Uterus (tissue), 4 donors: ENCODE measurements around the gene GREB1. TPM values are rescaled to one million over a fixed set of nuclear protein-coding genes. Genes with fewer than 3 reads are reported as not detected.

Experiments
- DNase-seq, 2 donors: peaks; one replicate each; pipeline ENCODE4 v3.0.0-alpha.2; 2019 to 2020
- H3K27ac ChIP-seq, 2 donors: fragments of 200-600 bp; sonication (generic); 1 replicate in 1 of 2; 2 replicates in 1 of 2; pipeline ENCODE4 v1.5.1; 2016 to 2018
- H3K27me3 ChIP-seq, 2 donors: fragments of 200-600 bp; sonication (generic); one replicate each; pipeline ENCODE4 v1.5.1; 2018 to 2019; ENCODE audit warnings: control low read depth in 1 of 2
- H3K36me3 ChIP-seq, 2 donors: fragments of 200-600 bp; sonication (generic); one replicate each; pipeline ENCODE4 v1.5.1; 2019; ENCODE audit warnings: control low read depth in 1 of 2
- H3K4me1 ChIP-seq, 2 donors: fragments of 200-600 bp; sonication (generic); one replicate each; pipeline ENCODE4 v1.5.1; 2018 to 2019; ENCODE audit warnings: control low read depth in 1 of 2
- H3K4me3 ChIP-seq, 2 donors: fragments of 200-600 bp; sonication (generic); 1 replicate in 1 of 2; 2 replicates in 1 of 2; pipeline ENCODE4 v1.5.1; 2018 to 2019; ENCODE audit warnings: mild to moderate bottlenecking in 1 of 2
- H3K9me3 ChIP-seq, 2 donors: fragments of 200-600 bp; sonication (generic); one replicate each; pipeline ENCODE4 v1.5.1; 2019; ENCODE audit warnings: control low read depth in 1 of 2
- CTCF ChIP-seq, 4 experiments: fragments of 200-600 bp in 2 of 4; fragments of 450-650 bp in 2 of 4; sonication (generic) in 2 of 4; IDR thresholded peaks; one replicate each; pipeline ENCODE4 v1.5.1; 2016 to 2019; ENCODE audit warnings: antibody characterized with exemption in 4 of 4, mild to moderate bottlenecking in 2 of 4, moderate library complexity in 1 of 4
- POLR2A ChIP-seq, 2 donors: fragments of 450-650 bp; IDR thresholded peaks; one replicate each; pipeline ENCODE4 v1.6.1; 2016; ENCODE audit warnings: antibody characterized with exemption in 2 of 2, mild to moderate bottlenecking in 1 of 2, moderate library complexity in 1 of 2
- intact Hi-C: fragments of 100-400 bp; cut with DNase I; formaldehyde crosslinking; loops from one replicate; pipeline ENCODE4 v1.15.1; 2023; ENCODE audit warnings: low total_unique reads
- total RNA-seq, 4 donors: library from RNA; depleted of rRNA in 3 of 4; stranded (reverse); fragments of >200 nt in 3 of 4; gene quantifications; one replicate each; pipeline versions ENCODE4 v1.1.0 to v1.2.4, GENCODE V29; 2014 to 2023
- donor health status: DM: yes; HTN: yes; CAD: no.

GREB1 gene
- total RNA-seq, 4 donors from 2014 or later = 20.3 to 166 (median 78.8) TPM

DNA sequence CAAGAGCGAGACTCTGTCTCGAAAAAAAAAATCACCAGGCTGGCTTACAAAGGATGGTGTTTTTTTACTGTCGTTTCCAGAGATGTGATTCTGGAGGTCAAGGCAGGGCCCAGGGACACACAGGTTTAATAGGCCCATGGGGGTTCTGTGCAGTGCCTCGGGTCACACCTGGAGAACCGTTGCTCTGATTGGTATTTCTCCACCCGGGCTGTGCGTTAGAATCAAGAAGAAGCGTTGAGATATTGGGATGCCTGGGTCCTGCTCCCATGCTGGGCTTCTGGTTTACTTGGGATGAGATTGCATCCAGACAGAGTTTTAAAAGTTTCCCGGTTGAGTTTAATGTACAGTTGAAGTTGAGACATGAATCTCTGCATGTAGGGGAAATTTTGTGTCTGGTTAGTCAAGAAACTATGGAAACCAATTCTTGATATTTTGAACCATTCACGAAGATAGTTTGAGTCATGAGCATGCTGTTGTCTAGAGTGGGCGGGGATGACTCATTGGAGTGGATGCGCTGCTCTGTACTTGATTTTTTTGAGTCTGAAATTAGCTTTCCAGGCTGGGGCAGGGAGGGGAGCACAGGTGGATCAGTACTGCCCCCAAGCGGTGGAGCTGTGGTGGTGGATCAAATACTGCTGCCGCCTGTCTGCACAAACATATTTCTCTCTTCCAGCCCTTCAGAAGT lies 50.1 kb downstream of the GREB1 start:
- DNase-seq = peak; percentile 88 to 94
- intact Hi-C loops = loop anchor here (10.0 kb wide), 1 partner anchor 429 kb away; the partner anchor contains the start of gene SLC66A3
- Histone ChIP-seq H3K27ac (peak overlapping the region; percentile 80 to 89), H3K4me1 (peaks cover 0 to 6% of the 10 kb centered on the region in 2 donors), H3K9me3 (no peaks in the 10 kb centered on the region), H3K4me3 (no peak overlapping the region), H3K36me3 (no peaks in the 10 kb centered on the region), H3K27me3 (no peaks in the 10 kb centered on the region)
- TF ChIP-seq CTCF (IDR thresholded peaks at IDR 0.05) (peak; percentile 89 to 94 (median 92)), POLR2A (IDR thresholded peaks at IDR 0.05) (no peak)

- intact Hi-C loops = loop anchor here (5.0 to 10.0 kb wide), 2 partner anchors 102 to 430 kb away; partner anchors contain the start of gene SLC66A3
- peaks cover 0 to 6% of the 10 kb centered on the region in 2 donors for H3K4me1 ChIP-seq
- peak overlapping the region; percentile 31 to 52 for H3K27ac ChIP-seq
- H3K27me3 ChIP-seq = no peaks in the 10 kb centered on the region
- no peaks in the 10 kb centered on the region for H3K9me3 ChIP-seq
- H3K4me3 ChIP-seq = no peak overlapping the region
- DNase-seq = no peak
- no peak for TF ChIP-seq POLR2A (IDR thresholded peaks at IDR 0.05)
- no peak for TF ChIP-seq CTCF (IDR thresholded peaks at IDR 0.05)
- no peaks in the 10 kb centered on the region for H3K36me3 ChIP-seq
These were observed 50.7 kb downstream of the GREB1 start for GRCh38 chr2:11584525-11585056.

GRCh38 chr2:11585071-11585470 lies 51.2 kb downstream of the GREB1 start:
- no peak for DNase-seq
- intact Hi-C loops = loop anchor here (5.0 to 10.0 kb wide), 2 partner anchors 103 to 430 kb away; partner anchors contain the start of gene SLC66A3
- H3K27me3 ChIP-seq = no peaks in the 10 kb centered on the region
- no peaks in the 10 kb centered on the region for H3K36me3 ChIP-seq
- H3K4me1 ChIP-seq = peaks cover 0 to 6% of the 10 kb centered on the region in 2 donors
- H3K27ac ChIP-seq = no peak overlapping the region
- H3K9me3 ChIP-seq = no peaks in the 10 kb centered on the region
- TF ChIP-seq CTCF (IDR thresholded peaks at IDR 0.05) (no peak), POLR2A (IDR thresholded peaks at IDR 0.05) (no peak)
- no peak overlapping the region for H3K4me3 ChIP-seq

- Histone ChIP-seq H3K4me3 (no peak overlapping the region), H3K9me3 (no peaks in the 10 kb centered on the region), H3K27me3 (no peaks in the 10 kb centered on the region), H3K27ac (no peak overlapping the region), H3K36me3 (no peaks in the 10 kb centered on the region), H3K4me1 (no peaks in the 10 kb centered on the region)
- TF ChIP-seq CTCF (IDR thresholded peaks at IDR 0.05) (no peak), POLR2A (IDR thresholded peaks at IDR 0.05) (no peak)
- DNase-seq = no peak
- intact Hi-C loops = loop anchor here (5.0 to 10.0 kb wide), 2 partner anchors 106 to 434 kb away; partner anchors contain the start of gene SLC66A3
These were observed 54.6 kb downstream of the GREB1 start for GRCh38 chr2:11588228-11589110.
